HG02588 (cell line): Measurements from ENCODE around the gene TMEFF2.

ENCODE experiments used
- ATAC-seq: cut with Tn5 transposase; IDR thresholded peaks from one replicate; pipeline ENCODE4 v1.9.1; 2021; ENCODE audit warnings: mild to moderate bottlenecking, moderate library complexity; ENCODE audit not compliant: unreplicated experiment

Gene TMEFF2

GRCh38 chr2:191979221-191979730, 215.5 kb downstream of the TMEFF2 start:
- ATAC-seq = no peak

GRCh38 chr2:191977754-191978153, 217.0 kb downstream of the TMEFF2 start:
- ATAC-seq = no peak

GRCh38 chr2:191976436-191976835, 218.3 kb downstream of the TMEFF2 start:
- no peak for ATAC-seq

GRCh38 chr2:191974676-191975075, 220.1 kb downstream of the TMEFF2 start:
- no peak for ATAC-seq

- ATAC-seq = no peak
Measured at GRCh38 chr2:191970867-191971266, 223.9 kb downstream of the TMEFF2 start.

GRCh38 chr2:191968120-191968519, 226.6 kb downstream of the TMEFF2 start:
- no peak for ATAC-seq

- ATAC-seq = no peak
Measured at GRCh38 chr2:191965733-191966132, 229.0 kb downstream of the TMEFF2 start.

GRCh38 chr2:191961556-191961955, 233.2 kb downstream of the TMEFF2 start:
- ATAC-seq = no peak

GRCh38 chr2:191959209-191959608, 235.5 kb downstream of the TMEFF2 start:
- ATAC-seq = no peak

GRCh38 chr2:191957996-191958860, 236.5 kb downstream of the TMEFF2 start:
- no peak for ATAC-seq

GRCh38 chr2:191954451-191954850, 240.3 kb downstream of the TMEFF2 start:
- ATAC-seq = no peak

GRCh38 chr2:191952515-191953270, 242.0 kb downstream of the TMEFF2 start:
- no peak for ATAC-seq

GRCh38 chr2:191951832-191952231, 242.9 kb downstream of the TMEFF2 start:
- ATAC-seq = no peak

- no peak for ATAC-seq
Measured at GRCh38 chr2:191951376-191951775, 243.4 kb downstream of the TMEFF2 start.

GRCh38 chr2:191950132-191950874, 244.4 kb downstream of the TMEFF2 start:
- ATAC-seq = no peak

GRCh38 chr2:191947235-191947634, 247.5 kb downstream of the TMEFF2 start:
- ATAC-seq = no peak

- no peak for ATAC-seq
Measured at GRCh38 chr2:191946471-191947182, 248.1 kb downstream of the TMEFF2 start.

- ATAC-seq = no peak
Measured at GRCh38 chr2:191945623-191946022, 249.1 kb downstream of the TMEFF2 start.

GRCh38 chr2:191942739-191943103, 252.0 kb downstream of the TMEFF2 start:
- no peak for ATAC-seq

- no peak for ATAC-seq
Measured at GRCh38 chr2:191942090-191942738, 252.5 kb downstream of the TMEFF2 start.
